ENCODE data around the gene SPRED2. TPM values are rescaled to one million over a fixed set of nuclear protein-coding genes. Genes with fewer than 3 reads are reported as not detected.

SPRED2 gene
- 10 to 100 TPM; 12.5 to 21.2 (median 13.8) TPM for total RNA-seq

- Histone ChIP-seq H3K27me3 (no peaks in the 10 kb centered on the region), H3K36me3 (no peaks in the 10 kb centered on the region), H3K4me3 (peak within 1 kb of the TSS; percentile 73 to 92), H3K4me1 (peaks cover 0 to 43% (median 3%) of the 10 kb centered on the region in 3 donors), H3K27ac (peak within 1 kb of the TSS; percentile 87 to 96 (median 94)), H3K9me3 (no peaks in the 10 kb centered on the region)
- TF ChIP-seq CTCF (IDR thresholded peaks at IDR 0.05) (peak in 3 of 4 experiments; percentile 12 to 46 (median 18)), EP300 (IDR thresholded peaks at IDR 0.05) (no peak), POLR2AphosphoS5 (IDR thresholded peaks at IDR 0.05) (peak; percentile 88), POLR2A (IDR thresholded peaks at IDR 0.05) (peak; percentile 68 to 71)
- peak; percentile 67 for ATAC-seq
- WGBS, 2 donors (ENCODE audit: low coverage in 1 of 2) = 0 to 1% methylated on average over 10 to 17 of the region's 68 CpGs
These were observed at the start of gene SPRED2 for GRCh38 chr2:65432227-65433190. TSS of gene SPRED2 (minus strand) at chr2:65432599. CDS start at chr2:65431987, 612 bp downstream.

- whole genome bisulfite sequencing, 2 donors (ENCODE audit: low coverage in 1 of 2) = 96% methylated on average over 2 of the region's 2 CpGs; no CpG with 5 or more reads in 1 of the 2 donors
- TF ChIP-seq POLR2A (IDR thresholded peaks at IDR 0.05) (no peak), EP300 (IDR thresholded peaks at IDR 0.05) (no peak), POLR2AphosphoS5 (IDR thresholded peaks at IDR 0.05) (no peak), CTCF (IDR thresholded peaks at IDR 0.05) (no peak)
- Histone ChIP-seq H3K27ac (no peak overlapping the region), H3K4me3 (no peak overlapping the region), H3K27me3 (no peaks in the 10 kb centered on the region), H3K4me1 (no peaks in the 10 kb centered on the region), H3K9me3 (no peaks in the 10 kb centered on the region), H3K36me3 (no peaks in the 10 kb centered on the region)
- ATAC-seq = no peak
These were observed 49.6 kb upstream of the SPRED2 start for GRCh38 chr2:65481961-65482360.

DNA sequence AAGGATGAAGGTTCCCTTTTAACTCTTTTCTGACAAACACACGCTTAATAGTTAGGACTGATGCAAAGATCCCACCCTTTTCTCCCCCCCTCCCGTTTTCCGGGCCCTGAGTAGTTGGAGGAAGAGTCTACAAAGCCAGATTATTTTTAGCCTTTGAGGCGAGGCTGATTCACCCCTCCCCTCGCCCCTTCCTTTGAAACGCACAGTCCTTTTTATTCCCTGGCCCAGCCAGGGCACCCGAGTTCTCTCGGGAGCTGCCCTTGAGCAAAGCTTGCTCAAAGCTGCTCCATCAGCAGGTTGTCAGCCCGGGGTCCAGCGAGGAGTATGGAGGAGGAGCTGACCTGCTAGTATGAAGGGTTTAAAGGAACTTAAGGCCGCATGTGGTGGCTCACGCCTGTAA lies 47.1 kb upstream of the SPRED2 start:
- Histone ChIP-seq H3K36me3 (no peaks in the 10 kb centered on the region), H3K4me1 (no peaks in the 10 kb centered on the region), H3K27me3 (no peaks in the 10 kb centered on the region), H3K27ac (no peak overlapping the region), H3K9me3 (no peaks in the 10 kb centered on the region), H3K4me3 (no peak overlapping the region)
- WGBS, 2 donors (ENCODE audit: low coverage in 1 of 2) = 51 to 70% methylated on average over 3 to 8 of the region's 12 CpGs
- no peak for TF ChIP-seq CTCF (IDR thresholded peaks at IDR 0.05)
- TF ChIP-seq POLR2AphosphoS5 (IDR thresholded peaks at IDR 0.05) = no peak
- no peak for TF ChIP-seq EP300 (IDR thresholded peaks at IDR 0.05)
- no peak for TF ChIP-seq POLR2A (IDR thresholded peaks at IDR 0.05)
- no peak for ATAC-seq

DNA sequence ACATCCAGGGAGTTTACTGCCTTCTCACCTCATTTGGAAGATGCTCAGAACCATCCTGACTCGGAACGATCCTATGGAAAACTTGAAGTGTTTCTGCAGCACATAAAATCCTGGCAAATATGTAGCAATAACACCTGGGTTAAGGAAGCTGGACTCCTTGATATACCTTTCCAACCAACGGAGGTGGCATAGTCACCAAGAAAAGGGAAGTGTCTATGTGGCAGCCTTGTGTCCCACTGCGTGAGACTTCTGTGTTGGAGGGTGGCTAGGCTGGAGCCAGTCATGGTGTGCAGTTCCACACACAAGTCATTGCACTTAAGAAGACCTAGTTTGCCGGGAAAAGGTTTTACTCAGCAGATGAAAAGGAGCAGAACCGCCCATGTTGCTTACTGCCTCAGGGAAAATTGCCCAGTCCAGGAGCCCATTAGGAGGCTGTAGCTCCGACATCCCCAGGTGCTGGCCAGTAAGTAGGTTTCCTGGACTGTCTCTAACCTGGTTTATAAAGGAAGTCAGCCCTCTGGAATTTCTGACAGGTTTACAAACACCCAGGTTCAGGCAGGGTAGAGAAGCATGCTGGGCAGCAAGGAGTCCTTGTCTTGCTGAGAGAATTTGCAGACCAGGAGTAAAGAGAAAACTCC lies 46.2 kb upstream of the SPRED2 start:
- TF ChIP-seq POLR2AphosphoS5 (IDR thresholded peaks at IDR 0.05) (no peak), POLR2A (IDR thresholded peaks at IDR 0.05) (no peak), CTCF (IDR thresholded peaks at IDR 0.05) (no peak), EP300 (IDR thresholded peaks at IDR 0.05) (no peak)
- WGBS, 2 donors (ENCODE audit: low coverage in 1 of 2) = 85 to 88% methylated on average over 5 to 7 of the region's 7 CpGs
- Histone ChIP-seq H3K27me3 (no peaks in the 10 kb centered on the region), H3K4me1 (no peaks in the 10 kb centered on the region), H3K4me3 (no peak overlapping the region), H3K36me3 (no peaks in the 10 kb centered on the region), H3K9me3 (no peaks in the 10 kb centered on the region), H3K27ac (no peak overlapping the region)
- ATAC-seq = no peak
